T-helper 9 cell (primary cell): ENCODE data around the gene NXPH1.

ENCODE experiments used
- DNase-seq: peaks from one replicate; pipeline ENCODE4 v3.0.0-alpha.2; 2020

The NXPH1 gene

DNA sequence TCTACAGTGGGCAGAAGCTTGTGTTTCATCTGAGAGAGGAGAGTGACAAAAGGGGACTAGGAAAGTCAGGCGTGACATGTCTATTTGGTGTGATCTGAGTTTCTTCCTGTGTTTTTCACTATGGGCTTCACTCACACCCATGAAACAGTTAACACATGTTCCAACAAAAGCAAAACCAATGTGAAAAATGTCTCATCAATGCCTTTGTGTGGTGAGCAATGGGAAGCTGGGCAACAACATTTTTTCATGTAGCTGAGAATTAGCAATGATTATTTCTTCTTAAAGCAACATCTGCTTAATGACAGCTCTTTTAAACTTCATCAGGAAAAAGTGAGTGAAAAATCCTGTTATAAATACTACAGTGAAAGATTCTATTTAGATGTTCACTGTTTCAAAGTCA lies 76.2 kb downstream of the NXPH1 start:
- DNase-seq, result no peak

DNA sequence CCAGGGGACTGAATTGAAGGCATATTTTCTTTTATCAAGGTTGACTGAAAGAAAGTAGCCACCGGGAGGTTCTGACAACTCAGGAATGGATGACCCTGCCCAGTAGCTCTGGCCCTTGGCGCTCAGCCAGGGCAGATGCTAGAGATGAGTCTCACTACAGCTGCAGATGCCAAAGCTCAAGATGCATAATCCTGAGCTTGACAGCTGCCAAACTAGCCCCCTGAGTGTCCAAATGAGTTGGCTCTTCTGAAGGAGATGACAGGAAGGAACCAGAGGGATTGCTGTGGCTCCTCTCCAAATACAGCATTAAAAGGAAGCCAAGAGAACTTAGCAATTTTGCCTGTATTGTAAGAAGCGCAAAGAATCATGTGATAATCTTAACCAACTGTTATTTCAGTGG lies 78.4 kb downstream of the NXPH1 start:
- no peak for DNase-seq

DNA sequence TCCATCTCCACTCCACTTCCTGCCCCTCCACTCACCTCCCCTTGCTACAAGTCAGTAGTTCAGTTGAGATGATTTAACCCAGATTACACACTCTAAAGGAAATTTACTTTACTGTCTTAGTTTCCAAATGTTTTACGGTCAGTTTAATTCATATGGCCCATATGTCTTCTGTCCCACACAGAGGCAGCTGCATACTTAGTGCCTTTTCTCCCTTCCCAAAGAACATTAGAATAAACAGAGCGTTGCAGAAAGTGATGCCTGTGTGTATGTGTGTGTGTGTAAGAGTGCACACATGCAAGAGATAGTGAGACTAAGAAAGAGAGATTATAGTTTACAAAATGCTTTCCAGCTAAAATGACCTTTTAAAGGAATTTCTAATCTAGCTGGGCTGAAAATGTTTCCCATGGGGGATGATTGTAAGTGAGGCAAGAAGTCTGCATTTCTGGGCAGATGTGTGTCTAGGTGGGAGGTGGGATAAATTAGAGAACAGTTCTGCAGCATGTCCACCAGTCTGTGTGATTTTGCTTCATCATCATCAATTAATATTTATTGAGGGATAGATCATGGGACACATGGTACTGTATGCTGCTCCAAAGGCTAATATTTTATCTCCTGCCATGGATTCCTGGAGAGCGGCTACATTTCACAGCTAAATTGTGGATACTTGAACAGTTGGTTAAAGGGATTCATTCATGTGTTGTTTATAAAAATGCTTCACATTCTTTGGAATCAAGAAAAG lies 81.5 kb downstream of the NXPH1 start:
- no peak for DNase-seq

DNA sequence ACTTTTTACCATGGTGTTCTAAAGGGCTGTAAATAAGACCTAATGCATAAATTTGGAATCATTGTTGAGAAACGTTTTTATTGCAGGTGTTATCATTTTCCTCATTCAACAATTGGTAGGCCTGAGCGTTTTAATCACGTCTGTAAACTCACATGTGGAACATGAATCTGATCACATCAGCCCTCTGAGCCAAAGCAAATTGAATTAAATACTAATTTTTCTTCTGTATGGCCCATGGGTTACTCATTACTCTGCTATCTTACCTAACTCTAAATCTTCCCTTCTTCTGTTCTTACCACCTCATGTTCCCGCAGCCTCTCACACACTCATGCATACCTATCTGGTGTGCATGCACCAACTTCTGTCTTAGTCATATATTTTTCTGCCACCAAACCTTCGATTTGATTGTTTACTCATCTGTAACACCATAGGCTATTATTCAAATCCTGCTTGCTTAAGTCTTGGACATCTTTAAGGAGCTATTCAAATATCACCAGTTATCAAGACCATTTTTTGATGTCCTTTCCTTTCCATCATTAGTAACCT lies 82.3 kb downstream of the NXPH1 start:
- no peak for DNase-seq

DNA sequence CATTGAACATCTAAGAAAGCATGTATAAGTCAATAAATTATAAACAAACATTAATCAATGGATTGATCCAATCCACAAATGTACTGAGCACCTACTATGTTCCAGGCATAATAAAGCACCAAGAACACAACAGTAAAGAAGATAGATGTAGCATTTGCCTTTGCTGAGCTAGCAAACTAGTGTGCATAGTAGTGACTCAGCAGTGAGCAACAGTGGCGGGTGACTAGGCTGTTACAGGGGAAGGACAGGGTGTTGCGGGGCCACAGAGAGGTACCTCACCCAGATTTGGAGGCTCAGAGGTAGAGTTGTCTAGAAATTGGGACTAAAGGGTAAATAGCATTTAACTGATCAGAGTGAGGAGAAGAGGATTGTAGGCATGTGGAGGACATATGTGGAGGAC lies 83.6 kb downstream of the NXPH1 start:
- no peak for DNase-seq

DNA sequence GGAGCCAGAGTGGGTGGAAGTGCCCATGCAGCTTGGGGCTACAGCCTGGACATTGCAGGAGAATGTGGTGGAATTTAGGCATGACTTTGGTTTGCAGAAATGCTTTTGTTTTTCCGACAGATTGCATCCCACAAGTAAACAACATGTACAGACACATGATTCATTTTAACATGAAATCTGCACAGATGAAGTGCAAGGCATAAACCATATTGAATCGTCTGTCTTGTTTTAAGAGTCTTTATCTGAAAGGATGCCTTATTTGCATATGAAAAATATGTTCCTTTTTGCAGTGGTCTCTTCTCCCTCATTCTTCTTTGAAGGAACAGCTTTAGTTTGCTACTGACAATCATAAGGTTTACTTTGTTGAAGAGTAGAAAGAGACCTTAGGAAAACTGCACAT lies 94.9 kb downstream of the NXPH1 start:
- DNase-seq, result no peak

DNA sequence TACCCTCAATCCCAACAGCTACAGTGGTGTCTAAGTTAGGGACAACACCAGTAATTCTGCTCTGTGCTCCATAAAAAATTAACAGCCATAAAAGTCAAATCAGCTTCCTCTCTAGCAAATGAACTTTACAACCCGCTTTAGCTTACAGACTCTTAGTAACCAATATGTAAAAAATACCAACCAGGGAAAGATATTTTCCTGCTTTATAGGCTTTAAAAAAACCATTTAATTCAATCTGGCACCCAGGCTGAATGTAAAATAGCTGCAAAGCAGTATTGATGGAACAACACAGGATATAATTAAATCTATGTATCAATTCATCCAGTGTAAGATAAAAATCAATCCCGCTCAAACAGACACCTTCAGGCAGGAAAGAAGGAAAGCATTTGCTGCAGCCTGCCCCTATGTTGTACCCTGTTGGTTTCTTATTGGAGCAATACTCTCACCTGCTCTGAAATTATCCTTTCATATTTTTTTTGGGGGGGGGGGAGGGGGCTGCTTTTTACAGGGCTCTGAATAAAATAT lies 98.6 kb downstream of the NXPH1 start:
- no peak for DNase-seq

DNA sequence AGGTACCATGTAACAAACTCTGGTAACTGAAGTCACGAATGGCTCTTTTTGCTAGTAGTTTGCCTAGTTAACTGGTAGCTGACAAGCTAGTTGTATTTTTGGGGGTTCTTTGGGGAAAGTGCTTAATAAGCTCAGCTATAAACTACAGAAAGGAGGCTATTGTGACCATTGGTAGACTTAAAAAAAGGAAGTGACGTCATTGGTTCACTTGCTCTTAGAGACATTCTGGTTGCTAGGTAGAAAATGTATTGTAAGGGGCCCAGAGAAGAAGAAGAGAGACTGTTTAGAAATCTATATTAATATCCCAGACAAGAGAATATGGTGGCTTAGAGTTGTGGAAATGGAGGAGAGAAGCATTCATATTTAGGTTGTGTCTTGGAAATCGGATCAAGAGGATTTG lies 103.0 kb downstream of the NXPH1 start:
- no peak for DNase-seq

DNA sequence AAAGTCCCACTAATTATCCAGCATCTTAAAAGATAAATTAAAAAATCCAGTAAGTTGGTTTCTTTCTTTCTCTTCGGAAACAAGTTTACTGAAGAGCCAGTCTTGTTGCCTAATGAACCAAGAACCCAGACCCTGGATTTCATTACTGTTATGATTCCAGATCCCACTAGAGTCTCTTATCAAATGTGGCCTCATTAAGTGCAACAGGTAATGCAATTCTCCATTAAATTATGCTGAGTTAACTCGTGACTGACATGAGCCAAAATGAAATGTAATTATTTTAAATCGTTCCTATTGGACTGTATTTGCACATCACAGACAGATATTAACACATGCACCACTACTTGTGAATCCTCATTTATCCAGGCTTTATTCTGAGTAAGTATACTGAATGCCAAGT lies 115.6 kb downstream of the NXPH1 start:
- DNase-seq, result no peak

DNA sequence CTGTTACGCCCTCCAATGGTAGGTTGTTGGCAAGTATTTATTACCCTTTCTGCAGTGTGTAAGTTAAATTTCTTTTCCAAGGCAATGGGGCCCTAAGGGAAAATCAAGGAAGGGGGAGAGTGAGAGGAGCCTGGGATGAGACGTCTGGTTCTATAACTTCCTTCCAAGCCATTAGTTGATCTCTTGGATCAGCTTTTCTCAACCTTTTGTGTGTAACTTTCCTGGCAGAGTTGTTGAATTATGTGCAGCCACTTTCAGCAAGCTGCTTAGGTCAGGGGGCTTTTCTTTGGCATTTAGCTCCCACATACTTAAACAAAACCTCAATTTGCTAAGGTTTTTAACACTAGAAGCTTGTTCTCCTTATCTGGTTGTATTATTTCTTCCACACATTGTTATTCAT lies 127.1 kb downstream of the NXPH1 start:
- DNase-seq, result no peak

DNA sequence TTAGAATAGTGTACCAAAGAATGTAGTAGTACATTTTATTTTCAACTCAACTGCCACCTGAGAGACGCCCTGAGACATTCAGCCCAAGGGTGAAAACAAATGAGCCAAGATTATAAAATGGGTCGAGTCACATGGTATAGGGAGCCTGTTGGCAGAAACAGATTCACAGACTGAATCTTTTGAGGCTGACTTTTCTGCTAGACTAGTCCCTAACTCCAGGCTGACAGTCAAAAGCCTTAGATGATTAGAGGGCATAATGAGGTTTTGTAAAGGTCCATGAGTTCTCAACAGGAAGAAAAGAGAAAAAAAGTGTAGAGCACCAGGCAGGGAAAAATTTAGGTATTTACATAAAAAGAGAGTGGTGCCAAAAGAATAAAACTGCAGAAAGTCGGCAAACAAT lies 128.0 kb downstream of the NXPH1 start:
- no peak for DNase-seq

DNA sequence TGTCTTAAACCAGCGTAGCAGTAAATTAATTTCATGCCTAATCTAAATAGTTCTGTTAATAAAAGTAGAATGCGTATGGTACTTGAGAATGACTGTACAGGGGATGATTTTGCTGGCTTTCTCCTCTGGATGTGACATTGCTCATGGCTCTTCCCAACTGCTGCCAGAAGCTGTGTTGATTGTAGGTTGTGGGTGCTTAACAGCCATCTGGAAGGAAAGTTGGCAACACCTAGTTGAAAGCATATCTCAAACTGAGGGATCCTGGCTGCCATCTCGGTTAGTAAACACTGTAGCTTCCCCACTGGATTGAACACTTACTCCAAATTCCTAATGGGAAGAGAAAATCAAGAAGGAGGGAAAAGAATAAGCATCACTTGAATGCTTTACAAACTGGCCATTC lies 130.9 kb downstream of the NXPH1 start:
- no peak for DNase-seq

DNA sequence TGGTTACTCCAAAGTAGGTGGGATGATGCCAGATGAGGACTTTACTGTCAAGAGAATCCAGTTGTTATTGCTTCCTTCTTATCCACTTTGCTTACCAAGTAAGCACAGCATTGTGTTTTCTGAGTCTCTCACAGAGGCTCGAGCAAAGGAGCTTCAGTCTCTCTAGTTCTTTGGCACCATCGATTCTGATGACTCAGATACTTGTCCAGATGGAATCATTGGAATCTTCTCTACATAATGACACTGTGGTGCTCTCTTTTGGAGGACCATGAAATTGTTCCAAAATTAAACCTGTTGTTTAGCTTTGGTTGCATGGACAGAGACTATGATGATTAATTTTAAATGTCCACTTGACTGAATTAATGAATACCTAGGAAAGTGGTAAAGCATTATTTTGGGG lies 132.6 kb downstream of the NXPH1 start:
- DNase-seq, result no peak

DNA sequence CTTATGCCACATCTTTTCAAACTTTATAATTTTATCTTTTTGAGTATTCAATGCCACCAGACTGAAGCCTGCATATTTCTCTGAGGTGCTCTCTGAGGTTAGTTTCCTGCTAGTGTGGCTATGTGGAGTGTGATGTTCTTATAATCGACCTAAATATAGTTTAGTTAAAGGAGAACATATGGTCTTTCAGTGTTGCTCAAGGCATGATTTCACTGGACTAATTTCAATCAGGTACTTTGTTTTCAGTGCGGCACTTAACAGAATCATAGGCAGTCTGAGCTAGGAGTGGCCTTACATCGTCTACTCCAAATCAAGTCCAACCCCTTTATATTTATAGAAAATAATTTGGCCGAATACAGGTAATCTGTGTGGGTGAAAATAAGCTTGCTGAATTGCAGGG lies 134.2 kb downstream of the NXPH1 start:
- no peak for DNase-seq

DNA sequence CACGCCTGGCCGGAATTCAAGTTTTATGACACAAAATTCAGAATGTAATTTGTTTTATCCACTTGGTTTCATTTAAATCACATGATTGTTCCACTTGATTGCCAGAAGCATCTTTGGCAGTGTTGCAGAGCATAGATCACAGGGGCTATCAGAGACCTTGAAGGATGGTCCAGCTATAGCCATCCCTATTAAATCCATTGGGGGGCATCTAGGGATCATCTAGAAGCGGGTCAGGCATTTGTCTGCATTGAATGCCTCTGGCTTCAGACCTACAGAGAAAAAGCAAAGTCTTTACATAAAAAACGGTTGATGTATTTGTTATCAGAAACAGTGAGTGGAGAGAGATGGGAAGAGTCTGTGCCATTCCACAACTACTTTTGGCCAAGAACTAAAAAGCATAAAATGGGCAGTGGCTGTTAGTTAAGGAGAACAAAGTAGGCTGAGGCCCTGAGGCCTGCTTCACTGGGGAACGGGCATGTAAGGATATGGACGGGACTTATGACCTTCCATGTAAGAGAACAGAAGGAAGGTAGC lies 146.3 kb downstream of the NXPH1 start:
- no peak for DNase-seq

DNA sequence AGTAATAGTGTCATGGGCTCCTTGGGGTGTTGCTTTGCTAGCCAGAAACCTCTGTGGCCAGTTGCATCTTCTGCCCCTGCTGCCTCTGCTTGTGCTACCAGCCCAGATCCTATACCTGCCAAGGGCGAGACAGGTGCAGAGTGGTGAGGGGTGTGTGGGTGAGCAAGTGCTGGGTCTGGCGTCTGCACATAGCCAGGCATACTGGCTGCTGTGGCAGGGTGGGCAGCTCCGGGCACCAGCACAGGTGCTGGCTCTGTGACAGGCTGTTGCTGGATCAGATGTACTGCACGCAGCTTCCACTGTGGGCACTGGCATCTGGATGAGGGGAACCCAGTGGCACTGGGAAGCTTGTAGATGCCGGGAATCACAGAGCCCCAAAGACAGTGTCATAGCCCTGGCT lies 148.4 kb downstream of the NXPH1 start:
- no peak for DNase-seq

DNA sequence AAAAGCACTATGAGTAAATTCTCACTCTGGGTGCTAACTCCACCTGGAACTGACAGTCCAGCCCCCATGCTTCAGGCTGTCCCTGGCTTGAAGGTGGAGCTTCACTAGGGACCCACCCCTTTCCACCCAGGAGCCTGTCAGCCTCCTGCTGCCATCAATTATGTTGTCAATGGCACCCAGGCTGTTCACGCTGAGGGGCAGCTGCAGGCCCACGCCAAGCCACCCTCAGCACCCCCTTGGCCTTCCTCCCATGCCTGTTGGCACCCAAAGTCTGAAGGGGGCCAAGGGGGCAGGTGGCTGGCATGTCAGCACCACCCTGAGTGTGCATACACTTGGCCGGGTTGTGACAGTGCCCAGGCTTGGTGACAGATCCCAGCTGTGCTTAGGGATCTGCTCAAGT lies 149.3 kb downstream of the NXPH1 start:
- no peak for DNase-seq

DNA sequence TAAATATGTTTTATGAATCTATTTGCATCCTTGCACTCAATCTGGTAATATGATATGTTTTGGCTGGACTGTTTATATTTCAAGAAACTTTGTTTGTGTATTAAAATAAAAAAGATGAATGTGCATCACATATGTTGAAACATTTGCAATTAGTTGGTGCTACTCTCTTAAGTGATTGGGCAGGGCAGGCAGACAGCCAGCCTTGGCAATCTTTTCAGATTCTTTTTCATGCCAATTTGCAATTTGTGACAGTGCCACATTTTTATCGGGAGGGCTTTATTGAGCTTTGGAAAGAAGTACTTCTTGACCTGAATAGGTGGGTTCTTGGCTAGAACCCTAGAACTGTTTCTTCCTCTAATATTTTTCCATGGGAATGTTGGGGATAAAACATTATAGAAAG lies 152.2 kb downstream of the NXPH1 start:
- DNase-seq, result no peak

DNA sequence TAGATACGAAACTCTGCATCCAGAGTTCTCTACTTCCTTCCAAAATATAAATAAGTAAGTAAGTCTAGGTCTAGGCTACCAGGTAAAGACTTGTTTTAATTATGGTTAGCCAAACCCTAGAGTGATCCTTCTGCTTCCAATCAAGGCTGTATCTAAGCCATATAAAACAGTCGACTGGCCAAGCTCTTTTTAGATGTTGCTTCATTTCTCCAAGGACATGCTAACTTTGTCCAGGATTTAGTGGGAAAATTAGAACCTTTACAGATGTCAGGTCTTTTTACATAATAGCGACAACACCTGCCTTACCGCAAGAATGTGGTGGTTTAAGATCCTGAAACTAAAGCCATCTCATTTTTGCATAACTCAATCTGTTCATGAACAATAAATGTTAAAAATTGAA lies 156.8 kb downstream of the NXPH1 start:
- no peak for DNase-seq

DNA sequence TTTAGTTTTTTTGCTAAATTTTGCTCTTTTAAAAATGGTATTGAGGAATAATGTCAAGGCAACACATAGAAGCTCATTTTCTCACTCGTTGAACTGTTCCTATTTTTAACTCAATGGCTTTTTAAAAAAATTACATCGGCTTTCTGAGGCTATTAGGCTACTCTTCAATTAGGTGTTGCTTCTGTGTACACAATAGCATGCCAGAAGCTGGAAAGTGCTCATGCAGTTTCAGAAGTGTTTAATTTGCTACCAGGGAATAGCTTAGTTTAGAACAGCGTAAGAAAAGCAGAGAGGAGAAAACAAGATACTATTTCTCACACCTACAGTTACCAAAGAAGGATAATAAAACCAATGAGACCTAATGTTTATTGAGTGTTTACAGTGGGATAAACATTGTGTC lies 157.4 kb downstream of the NXPH1 start:
- no peak for DNase-seq

DNA sequence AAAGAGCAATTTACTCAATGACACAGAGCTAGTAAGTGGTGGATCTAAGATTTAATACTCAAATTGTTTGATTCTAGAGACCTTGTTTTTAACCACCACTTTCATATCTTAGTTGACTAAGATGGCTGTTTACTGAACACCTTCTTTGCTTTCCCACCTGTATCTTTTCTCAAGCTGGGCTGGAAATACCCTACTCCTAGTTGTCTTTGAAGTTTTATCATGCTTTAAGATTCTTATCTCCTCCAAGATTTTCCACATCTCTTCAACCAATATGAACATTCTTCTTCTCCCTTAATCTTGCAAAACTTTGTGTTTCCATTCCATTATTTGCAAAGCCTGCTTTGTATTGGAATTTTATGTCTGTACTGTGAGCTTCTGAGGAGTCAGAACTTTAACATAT lies 157.9 kb downstream of the NXPH1 start:
- DNase-seq, result no peak

DNA sequence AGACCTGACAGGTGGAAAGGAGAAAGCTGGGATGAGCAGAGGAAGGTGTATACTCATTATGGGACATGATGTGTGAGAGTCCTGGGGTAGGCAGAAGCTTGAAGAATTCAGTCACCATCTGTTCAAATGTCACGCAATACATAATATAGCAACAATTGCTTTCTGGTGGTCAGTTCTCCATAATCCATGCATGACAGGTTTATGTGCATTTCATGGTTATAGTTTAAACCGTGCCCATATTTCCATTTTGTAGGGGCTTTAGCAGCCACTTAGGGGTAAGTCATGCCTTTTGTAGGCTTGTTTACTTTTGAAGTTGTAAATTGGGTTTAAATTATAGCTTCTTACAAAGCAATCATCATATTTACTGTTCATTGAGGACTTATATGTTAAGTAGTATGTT lies 158.8 kb downstream of the NXPH1 start:
- no peak for DNase-seq

DNA sequence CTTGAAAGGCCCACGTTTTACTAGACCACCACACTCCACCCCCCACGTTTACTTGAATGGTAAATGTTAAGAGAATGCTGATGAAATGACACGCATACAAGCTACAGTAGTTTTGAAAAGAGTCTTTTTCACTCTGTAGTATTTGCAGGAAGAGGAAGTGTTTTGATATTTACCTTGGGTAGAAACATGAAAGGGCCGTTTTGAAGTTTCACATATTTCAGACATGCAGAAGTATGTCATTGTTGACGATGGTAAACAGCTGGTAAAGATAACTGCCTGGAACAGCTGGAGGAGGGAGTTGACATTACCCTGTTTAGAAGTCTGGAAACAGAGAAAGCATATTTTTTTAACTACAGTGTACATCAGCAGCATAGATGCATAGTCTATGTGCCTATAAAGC lies 160.7 kb downstream of the NXPH1 start:
- no peak for DNase-seq

DNA sequence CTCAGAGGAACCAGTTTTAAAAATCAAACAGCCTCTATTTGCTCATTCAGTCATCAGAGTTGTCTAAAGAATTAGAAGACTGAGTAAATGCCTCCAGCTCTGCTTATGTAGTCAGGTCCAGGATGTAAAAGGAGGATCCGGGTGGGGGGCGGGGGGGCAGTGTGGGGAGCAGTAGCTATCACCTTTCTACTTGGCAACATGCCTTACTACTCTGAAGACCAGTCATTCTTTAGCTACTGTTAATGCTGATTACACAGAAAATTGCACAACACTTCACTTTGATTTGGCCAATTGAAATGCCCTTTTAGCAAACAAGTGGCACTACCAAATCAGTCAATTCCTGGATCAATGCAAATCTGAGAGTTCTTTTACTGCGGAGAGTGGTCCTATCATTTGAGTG lies 164.2 kb downstream of the NXPH1 start:
- DNase-seq, result no peak

DNA sequence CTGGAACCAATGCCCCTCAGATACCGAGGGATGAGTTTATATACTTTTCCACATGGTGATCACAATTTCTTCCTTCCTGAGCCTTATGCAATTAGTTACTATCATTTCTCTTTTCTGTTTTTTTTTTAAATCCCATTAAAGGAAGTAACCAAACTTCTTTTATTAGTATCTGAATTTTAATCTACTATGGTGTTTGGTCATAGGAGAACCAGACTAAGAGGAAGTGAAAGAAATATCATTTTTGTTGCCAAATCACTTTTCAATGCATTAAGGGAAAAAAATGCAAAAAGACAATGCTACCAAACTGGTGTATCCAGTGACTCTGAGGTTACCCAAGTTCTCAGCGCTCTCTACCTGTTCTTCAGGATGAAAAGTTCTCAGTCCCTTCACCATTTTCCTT lies 167.7 kb downstream of the NXPH1 start:
- no peak for DNase-seq
